Prostate gland (tissue), 2 donors: ENCODE measurements around the gene CD164. TPM values are rescaled to one million over a fixed set of nuclear protein-coding genes. Genes with fewer than 3 reads are reported as not detected.

ENCODE experiments used
- DNase-seq: peaks from one replicate; pipeline ENCODE4 v3.0.0-alpha.2; 2019; ENCODE audit warnings: low spot score
- H3K27ac ChIP-seq, 2 donors: fragments of 200-600 bp; sonication (generic); 2 replicates each; pipeline ENCODE4 v1.5.1; 2017 to 2019
- H3K27me3 ChIP-seq: fragments of 200-600 bp; sonication (generic); replicated peaks from 2 replicates; pipeline ENCODE4 v1.5.1; 2019; ENCODE audit not compliant: insufficient read depth
- H3K36me3 ChIP-seq, 2 donors: fragments of 200-600 bp; sonication (generic); 1 replicate in 1 of 2; 2 replicates in 1 of 2; pipeline versions ENCODE4 v1.5.1 to v1.8.1; 2017 to 2019
- H3K4me1 ChIP-seq: fragments of 200-600 bp; sonication (generic); replicated peaks from 2 replicates; pipeline ENCODE4 v1.5.1; 2019
- H3K4me3 ChIP-seq, 2 donors: fragments of 200-600 bp; sonication (generic); 2 replicates each; pipeline ENCODE4 v1.5.1; 2017 to 2019
- H3K9me3 ChIP-seq: fragments of 200-600 bp; sonication (generic); 2 replicates; pipeline ENCODE4 v1.5.1; 2017
- CTCF ChIP-seq, 4 experiments: fragments of 200-600 bp in 2 of 4; fragments of 450-650 bp in 2 of 4; sonication (generic) in 2 of 4; IDR thresholded peaks; 1 replicate in 3 of 4; 2 replicates in 1 of 4; pipeline ENCODE4 v1.5.1; 2016 to 2019; ENCODE audit warnings: antibody characterized with exemption in 4 of 4, mild to moderate bottlenecking in 2 of 4, moderate library complexity in 2 of 4
- POLR2A ChIP-seq: fragments of 450-650 bp; IDR thresholded peaks from one replicate; pipeline ENCODE4 v1.6.1; 2016; ENCODE audit warnings: antibody characterized with exemption, mild to moderate bottlenecking
- POLR2AphosphoS5 ChIP-seq: sonication (generic); formaldehyde crosslinking; IDR thresholded peaks from one replicate; pipeline ENCODE4 v1.6.1; 2017; ENCODE audit warnings: antibody characterized with exemption
- WGBS: methylation state at CpG from one replicate; pipeline ENCODE4 v1.1.5; 2018; 5-methylcytosine and 5-hydroxymethylcytosine counted together
- intact Hi-C: fragments of 100-400 bp; cut with DNase I; formaldehyde crosslinking; loops from one replicate; pipeline ENCODE4 v1.14.2; 2022
- total RNA-seq, 2 donors: library from RNA; depleted of rRNA; stranded (reverse); fragments of >200 nt; gene quantifications; one replicate each; pipeline ENCODE4 v1.1.0, GENCODE V29; 2016

The CD164 gene
- total RNA-seq, 2 donors from 2014 or later, result 202 to 230 TPM

GRCh38 chr6:109358204-109358603, 24.1 kb downstream of the CD164 start:
- TF ChIP-seq POLR2AphosphoS5 (no peak), CTCF (IDR thresholded peaks at IDR 0.05) (no peak), POLR2A (no peak)
- H3K9me3 ChIP-seq, result no peaks in the 10 kb centered on the region
- intact Hi-C loops, result no loop called here
- no peak for DNase-seq
- H3K4me3 ChIP-seq, result no peak overlapping the region
- H3K36me3 ChIP-seq, result peaks cover 0 to 16% of the 10 kb centered on the region in 2 donors
- H3K27me3 ChIP-seq, result no peaks in the 10 kb centered on the region
- H3K4me1 ChIP-seq, result no peaks in the 10 kb centered on the region
- H3K27ac ChIP-seq, result no peak overlapping the region

- Histone ChIP-seq H3K27ac (no peak overlapping the region), H3K27me3 (no peaks in the 10 kb centered on the region), H3K36me3 (peaks cover 0 to 6% of the 10 kb centered on the region in 2 donors), H3K9me3 (no peaks in the 10 kb centered on the region), H3K4me1 (no peaks in the 10 kb centered on the region), H3K4me3 (no peak overlapping the region)
- no peak for TF ChIP-seq CTCF (IDR thresholded peaks at IDR 0.05)
- no peak for TF ChIP-seq POLR2AphosphoS5
- TF ChIP-seq POLR2A, result no peak
- 98% methylated on average over 3 of the region's 3 CpGs for WGBS
- intact Hi-C loops, result no loop called here
- no peak for DNase-seq
Observed at GRCh38 chr6:109356237-109356636, 26.0 kb downstream of the CD164 start.

- 95% methylated on average over 5 of the region's 5 CpGs for WGBS
- TF ChIP-seq POLR2AphosphoS5, result peak; percentile 47
- TF ChIP-seq CTCF (IDR thresholded peaks at IDR 0.05), result no peak
- no peaks in the 10 kb centered on the region for H3K4me1 ChIP-seq
- H3K4me3 ChIP-seq, result no peak overlapping the region
- DNase-seq, result no peak
- H3K9me3 ChIP-seq, result no peaks in the 10 kb centered on the region
- no peaks in the 10 kb centered on the region for H3K27me3 ChIP-seq
- intact Hi-C loops, result no loop called here
- no peaks in the 10 kb centered on the region for H3K36me3 ChIP-seq
- no peak overlapping the region for H3K27ac ChIP-seq
Observed at GRCh38 chr6:109351231-109352130, 30.8 kb downstream of the CD164 start.

- 35% methylated on average over 3 of the region's 3 CpGs for WGBS
- Histone ChIP-seq H3K36me3 (no peaks in the 10 kb centered on the region), H3K4me3 (no peak overlapping the region), H3K27ac (peak overlapping the region in 1 of 2 donors; percentile 18), H3K4me1 (no peaks in the 10 kb centered on the region), H3K27me3 (no peaks in the 10 kb centered on the region), H3K9me3 (no peaks in the 10 kb centered on the region)
- intact Hi-C loops, result no loop called here
- TF ChIP-seq POLR2A (no peak), POLR2AphosphoS5 (peak; percentile 79)
- DNase-seq, result peak; percentile 71
Observed at GRCh38 chr6:109349419-109349987, 32.8 kb downstream of the CD164 start.

GRCh38 chr6:109348226-109348625, 34.0 kb downstream of the CD164 start:
- Histone ChIP-seq H3K9me3 (no peaks in the 10 kb centered on the region), H3K27ac (no peak overlapping the region), H3K27me3 (no peaks in the 10 kb centered on the region), H3K4me1 (no peaks in the 10 kb centered on the region), H3K36me3 (no peaks in the 10 kb centered on the region), H3K4me3 (no peak overlapping the region)
- 72% methylated on average over 8 of the region's 8 CpGs for WGBS
- TF ChIP-seq POLR2AphosphoS5, result no peak
- TF ChIP-seq CTCF (IDR thresholded peaks at IDR 0.05), result no peak
- TF ChIP-seq POLR2A, result no peak
- no peak for DNase-seq
- intact Hi-C loops, result no loop called here
